M059J (cell line): ENCODE results near the gene TMEM187. TPM values are rescaled to one million over a fixed set of nuclear protein-coding genes. Genes with fewer than 3 reads are reported as not detected.

Experiments
- total RNA-seq: library from RNA; depleted of rRNA; stranded (reverse); fragments of >200 nt; shearing (Covaris generic); gene quantifications from 2 replicates; pipeline ENCODE4 v1.2.3, GENCODE V29; 2014; rRNA removed

Gene TMEM187
- total RNA-seq, 1 experiment from 2014 or later: 10.3 TPM

Other genes with a start within 250 kb of the TMEM187 start
- gene BCAP31, start 248.4 kb upstream of the TMEM187 start, total RNA-seq: 384 and 401 TPM in 2 replicates
- gene ABCD1, start 247.9 kb upstream of the TMEM187 start, total RNA-seq: 27.4 and 42.9 TPM in 2 replicates
- gene PLXNB3, start 208.5 kb upstream of the TMEM187 start, total RNA-seq: 1.2 and 2.2 TPM in 2 replicates
- gene SRPK3, start 191.7 kb upstream of the TMEM187 start, total RNA-seq: 0.20 TPM in 1 of 2 replicates, not detected in the other
- 131 and 165 TPM in 2 replicates for gene IDH3G, start 178.4 kb upstream of the TMEM187 start, total RNA-seq
- 455 and 477 TPM in 2 replicates for gene SSR4, start 178.1 kb upstream of the TMEM187 start, total RNA-seq
- gene PDZD4, start 142.2 kb upstream of the TMEM187 start, total RNA-seq: 1.9 and 2.7 TPM in 2 replicates
- gene L1CAM, start 86.6 kb upstream of the TMEM187 start, total RNA-seq: 186 and 313 TPM in 2 replicates
- gene AVPR2, start 68.1 kb upstream of the TMEM187 start, total RNA-seq: 1.9 and 2.7 TPM in 2 replicates
- gene ARHGAP4, start 46.5 kb upstream of the TMEM187 start, total RNA-seq: 3.1 and 6.1 TPM in 2 replicates
- 285 and 384 TPM in 2 replicates for gene NAA10, start 37.7 kb upstream of the TMEM187 start, total RNA-seq
- not detected in 2 replicates for gene RENBP, start 28.1 kb upstream of the TMEM187 start, total RNA-seq
- gene HCFC1, start 936 bp upstream of the TMEM187 start, total RNA-seq: 33.9 and 72.3 TPM in 2 replicates
- 89.3 and 152 TPM in 2 replicates for gene IRAK1, start 47.1 kb downstream of the TMEM187 start, total RNA-seq
- 53.9 and 61.4 TPM in 2 replicates for gene MECP2, start 125.0 kb downstream of the TMEM187 start, total RNA-seq
- not detected in 2 replicates for gene OPN1LW, start 171.5 kb downstream of the TMEM187 start, total RNA-seq
- not detected in 2 replicates for gene OPN1MW, start 209.8 kb downstream of the TMEM187 start, total RNA-seq
- gene OPN1MW2, start 247.0 kb downstream of the TMEM187 start, total RNA-seq: not detected in 2 replicates